Measurements from ENCODE around the gene LSAMP.

GRCh38 chr3:116166121-116166520 lies 279.2 kb downstream of the LSAMP start:
- TF ChIP-seq, protein P1, sequence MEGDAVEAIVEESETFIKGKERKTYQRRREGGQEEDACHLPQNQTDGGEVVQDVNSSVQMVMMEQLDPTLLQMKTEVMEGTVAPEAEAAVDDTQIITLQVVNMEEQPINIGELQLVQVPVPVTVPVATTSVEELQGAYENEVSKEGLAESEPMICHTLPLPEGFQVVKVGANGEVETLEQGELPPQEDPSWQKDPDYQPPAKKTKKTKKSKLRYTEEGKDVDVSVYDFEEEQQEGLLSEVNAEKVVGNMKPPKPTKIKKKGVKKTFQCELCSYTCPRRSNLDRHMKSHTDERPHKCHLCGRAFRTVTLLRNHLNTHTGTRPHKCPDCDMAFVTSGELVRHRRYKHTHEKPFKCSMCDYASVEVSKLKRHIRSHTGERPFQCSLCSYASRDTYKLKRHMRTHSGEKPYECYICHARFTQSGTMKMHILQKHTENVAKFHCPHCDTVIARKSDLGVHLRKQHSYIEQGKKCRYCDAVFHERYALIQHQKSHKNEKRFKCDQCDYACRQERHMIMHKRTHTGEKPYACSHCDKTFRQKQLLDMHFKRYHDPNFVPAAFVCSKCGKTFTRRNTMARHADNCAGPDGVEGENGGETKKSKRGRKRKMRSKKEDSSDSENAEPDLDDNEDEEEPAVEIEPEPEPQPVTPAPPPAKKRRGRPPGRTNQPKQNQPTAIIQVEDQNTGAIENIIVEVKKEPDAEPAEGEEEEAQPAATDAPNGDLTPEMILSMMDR (IDR thresholded peaks at IDR 0.05): no peak
- TF ChIP-seq POLR2A (IDR thresholded peaks at IDR 0.05; ENCODE audit: low read depth) (no peak), POLR2AphosphoS5 (IDR thresholded peaks at IDR 0.05) (no peak)

Measured in esophagus muscularis mucosa (tissue), 3 donors.